Gastroesophageal sphincter (tissue), 3 donors: ENCODE measurements around the gene TLX2.

Experiments used
- EP300 ChIP-seq: sonication (generic); formaldehyde crosslinking; IDR thresholded peaks from one replicate; pipeline ENCODE4 v1.6.1; 2017; ENCODE audit warnings: antibody characterized with exemption, mild to moderate bottlenecking
- POLR2AphosphoS5 ChIP-seq: sonication (generic); formaldehyde crosslinking; IDR thresholded peaks from one replicate; pipeline ENCODE4 v1.6.1; 2017; ENCODE audit warnings: antibody characterized with exemption
- TF ChIP-seq, protein P1 (sequence below), 4 experiments: fragments of 200-600 bp in 2 of 4; fragments of 450-650 bp in 2 of 4; sonication (generic) in 1 of 4; IDR thresholded peaks; one replicate each; pipeline ENCODE4 v1.5.1; 2017 to 2019; ENCODE audit warnings: antibody characterized with exemption in 4 of 4, mild to moderate bottlenecking in 2 of 4, moderate library complexity in 2 of 4

DNA sequence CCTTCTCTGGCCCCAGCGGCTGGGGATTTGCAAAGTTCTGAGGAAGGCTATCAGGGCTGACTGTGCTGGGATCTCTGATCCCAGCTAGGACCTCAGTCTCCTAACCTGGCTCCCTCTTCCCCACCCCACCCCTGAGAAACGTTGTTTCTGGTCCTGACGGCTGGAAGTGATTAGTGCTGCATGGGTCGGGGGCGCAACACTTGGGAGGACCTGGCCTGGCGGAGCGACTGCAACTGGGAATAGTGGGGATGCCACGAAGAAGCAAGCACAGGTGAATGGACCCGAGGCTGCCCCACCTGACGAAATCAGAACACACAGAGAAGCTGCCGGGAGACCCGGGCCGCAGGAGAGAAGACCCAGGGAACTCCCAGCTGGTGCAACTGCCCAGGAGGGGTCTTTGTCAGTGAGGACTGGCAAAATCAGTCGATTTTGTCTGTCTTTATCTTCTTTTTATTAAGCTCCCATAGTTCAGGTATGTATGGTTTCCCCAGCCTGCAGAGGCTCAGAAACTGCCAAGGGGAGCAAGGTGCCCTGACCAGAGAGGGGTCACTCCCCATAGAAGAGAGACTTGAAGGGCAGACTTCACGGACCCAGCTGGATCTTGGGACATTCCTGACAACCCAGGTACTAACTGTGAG is 14.2 kb upstream of the TLX2 start:
- TF ChIP-seq, protein P1, sequence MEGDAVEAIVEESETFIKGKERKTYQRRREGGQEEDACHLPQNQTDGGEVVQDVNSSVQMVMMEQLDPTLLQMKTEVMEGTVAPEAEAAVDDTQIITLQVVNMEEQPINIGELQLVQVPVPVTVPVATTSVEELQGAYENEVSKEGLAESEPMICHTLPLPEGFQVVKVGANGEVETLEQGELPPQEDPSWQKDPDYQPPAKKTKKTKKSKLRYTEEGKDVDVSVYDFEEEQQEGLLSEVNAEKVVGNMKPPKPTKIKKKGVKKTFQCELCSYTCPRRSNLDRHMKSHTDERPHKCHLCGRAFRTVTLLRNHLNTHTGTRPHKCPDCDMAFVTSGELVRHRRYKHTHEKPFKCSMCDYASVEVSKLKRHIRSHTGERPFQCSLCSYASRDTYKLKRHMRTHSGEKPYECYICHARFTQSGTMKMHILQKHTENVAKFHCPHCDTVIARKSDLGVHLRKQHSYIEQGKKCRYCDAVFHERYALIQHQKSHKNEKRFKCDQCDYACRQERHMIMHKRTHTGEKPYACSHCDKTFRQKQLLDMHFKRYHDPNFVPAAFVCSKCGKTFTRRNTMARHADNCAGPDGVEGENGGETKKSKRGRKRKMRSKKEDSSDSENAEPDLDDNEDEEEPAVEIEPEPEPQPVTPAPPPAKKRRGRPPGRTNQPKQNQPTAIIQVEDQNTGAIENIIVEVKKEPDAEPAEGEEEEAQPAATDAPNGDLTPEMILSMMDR (IDR thresholded peaks at IDR 0.05), result no peak
- no peak for TF ChIP-seq EP300
- no peak for TF ChIP-seq POLR2AphosphoS5
